G401 (cell line): Measurements from ENCODE around the gene AVL9. TPM values are rescaled to one million over a fixed set of nuclear protein-coding genes. Genes with fewer than 3 reads are reported as not detected.
A peak's percentile ranks its signal among the peaks of the same experiment; 100 is the strongest.
"Not testable (repeated sequence)": the region's sequence is repeated elsewhere in the genome, so short reads cannot be mapped to it uniquely, and the experiment has no call there.

Source experiments
- DNase-seq: peaks from one replicate; pipeline ENCODE4 v3.0.0-alpha.2; 2015; ENCODE audit warnings: low spot score
- in situ Hi-C: cut with HindIII; loops from 2 replicates; pipeline ENCODE4 v1.10.0; 2016; ENCODE audit warnings: low sequenced_read_pairs, mixed read lengths
- total RNA-seq: library from RNA; depleted of rRNA; stranded (reverse); fragments of >200 nt; shearing (Covaris generic); gene quantifications from 2 replicates; pipeline ENCODE4 v1.2.3, GENCODE V29; 2014; rRNA removed

Gene AVL9
- 22.0 and 41.9 TPM in 2 replicates for total RNA-seq

DNA sequence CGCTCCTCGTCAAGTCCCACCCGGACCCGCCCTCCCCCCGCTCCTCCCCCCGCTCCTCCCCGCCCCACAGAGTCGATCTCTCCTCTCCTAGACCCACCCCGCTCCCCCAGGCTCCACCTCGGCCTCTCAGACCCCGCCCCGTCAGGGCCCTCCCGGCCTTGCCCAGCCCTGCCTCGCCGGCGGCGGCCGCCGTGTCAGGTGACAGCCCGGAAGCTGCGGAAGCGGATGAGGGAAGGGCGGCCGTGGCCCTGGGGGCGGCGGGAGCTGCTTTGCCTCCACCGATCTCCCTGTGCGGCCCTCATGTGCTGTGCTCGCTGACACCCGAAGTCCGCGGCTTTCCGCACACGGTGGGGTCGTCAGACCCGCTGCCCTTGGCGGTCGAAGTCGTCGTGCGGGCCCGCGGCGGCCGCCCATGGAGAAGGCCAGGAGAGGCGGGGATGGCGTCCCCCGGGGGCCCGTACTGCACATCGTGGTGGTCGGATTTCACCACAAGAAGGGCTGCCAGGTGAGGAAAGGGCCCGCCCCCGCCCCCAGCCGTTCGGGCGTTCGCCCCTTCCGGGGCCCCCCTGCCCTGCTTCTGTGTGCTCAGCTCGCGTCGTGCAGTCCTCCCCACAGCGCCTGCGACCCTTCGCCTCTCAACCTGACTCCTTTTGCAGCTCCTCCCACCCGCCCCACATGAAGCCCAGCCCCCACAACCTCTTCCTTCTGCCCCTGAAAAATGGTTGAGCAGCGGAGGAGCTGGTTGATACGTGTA lies at the start of gene AVL9:
AVL9 (plus strand) TSS at position 192 of the 754 bp plus-strand sequence; CDS start at position 413, 221 bp downstream.
- in situ Hi-C loops = no loop called here
- peak; percentile 98 for DNase-seq

DNA sequence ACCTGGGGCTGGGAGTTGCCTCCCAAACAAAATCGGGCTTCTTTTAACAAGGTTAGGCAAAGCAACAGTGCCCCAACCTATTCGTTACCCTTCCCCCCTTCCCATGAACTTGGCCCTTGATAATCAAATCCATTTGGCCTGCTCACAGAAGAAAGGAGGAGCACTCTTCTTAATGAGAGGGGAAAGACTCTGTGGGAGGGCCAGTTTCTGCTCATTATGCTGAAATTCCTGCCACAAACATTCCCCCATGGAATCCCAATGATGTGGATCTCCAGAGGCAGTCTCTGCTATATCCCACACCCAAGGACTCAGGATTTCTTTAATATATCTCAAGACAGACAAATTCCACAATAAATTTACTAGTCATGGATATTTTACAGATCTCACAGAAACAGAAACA lies 48.1 kb upstream of the AVL9 start:
- in situ Hi-C loops = no loop called here
- no peak for DNase-seq

DNA sequence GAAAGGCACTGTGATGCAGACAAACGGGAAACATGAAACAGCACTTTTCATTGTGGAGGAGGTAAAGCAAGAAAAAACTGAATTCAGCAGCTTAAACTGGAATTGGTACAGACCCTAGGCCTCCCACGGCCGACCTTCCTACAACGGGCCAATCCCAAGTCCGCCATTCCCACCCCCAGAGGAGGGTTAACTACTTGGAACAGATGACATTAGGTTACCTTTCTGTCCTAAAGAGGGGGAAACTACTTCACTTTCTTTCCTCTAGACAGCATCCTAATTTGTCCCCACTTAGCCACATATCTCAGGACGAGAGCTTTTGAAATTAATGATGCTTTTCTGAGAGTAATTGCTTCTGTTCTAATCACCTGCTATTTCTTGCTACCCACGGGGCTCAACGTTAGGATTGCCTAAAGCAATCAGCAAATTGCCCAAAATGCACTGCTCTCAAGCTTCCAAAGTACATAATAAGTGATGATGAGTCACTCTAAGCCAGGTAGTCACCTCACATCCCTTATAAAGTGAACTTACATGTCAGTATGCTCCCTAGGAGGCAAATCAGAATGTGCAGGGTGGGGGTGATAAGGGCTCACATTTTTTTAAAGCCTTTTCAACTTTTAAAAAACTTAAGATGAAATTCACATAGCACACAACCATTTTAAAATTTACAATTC lies 41.8 kb upstream of the AVL9 start:
- in situ Hi-C loops = no loop called here
- DNase-seq = no peak

DNA sequence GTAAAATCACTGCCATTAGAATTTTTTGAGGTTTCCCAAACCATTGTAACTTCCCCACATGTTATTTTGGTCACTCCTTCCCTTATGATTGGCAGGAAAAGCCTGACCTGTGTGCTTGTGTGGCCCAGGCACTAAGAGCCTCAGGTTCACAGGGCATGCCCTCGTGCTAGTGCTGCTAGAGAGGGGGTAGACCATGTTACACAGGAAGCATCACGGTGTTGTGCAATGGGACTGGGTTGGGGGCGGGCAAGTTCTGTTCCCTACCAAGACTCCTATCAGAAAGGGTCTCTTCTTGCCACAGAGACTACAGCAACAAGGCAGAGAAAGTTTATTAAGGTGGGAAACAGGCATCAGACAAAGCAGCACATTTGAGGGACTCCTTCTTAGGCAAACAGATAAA lies 37.3 kb upstream of the AVL9 start:
- DNase-seq = no peak
- in situ Hi-C loops = no loop called here

DNA sequence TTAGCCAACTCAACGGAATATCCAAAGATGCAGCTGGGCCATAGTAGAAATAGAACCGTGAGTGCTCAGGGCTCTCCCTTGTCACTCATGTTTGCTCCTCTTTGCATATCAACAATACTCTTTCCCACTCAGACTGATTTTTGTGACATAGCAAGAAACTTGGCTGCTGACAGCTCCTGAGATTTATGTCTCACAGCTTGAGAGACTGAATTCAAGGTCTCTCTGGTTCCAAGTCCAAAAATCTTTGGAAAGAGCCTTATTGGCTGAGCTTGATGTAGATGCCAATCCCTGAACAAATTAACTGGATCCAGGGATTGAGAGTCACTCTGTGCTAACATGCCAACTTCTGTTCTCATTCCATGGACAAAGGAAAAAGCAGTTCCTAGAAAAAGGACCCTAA lies 35.5 kb upstream of the AVL9 start:
- in situ Hi-C loops = no loop called here
- DNase-seq = no peak

DNA sequence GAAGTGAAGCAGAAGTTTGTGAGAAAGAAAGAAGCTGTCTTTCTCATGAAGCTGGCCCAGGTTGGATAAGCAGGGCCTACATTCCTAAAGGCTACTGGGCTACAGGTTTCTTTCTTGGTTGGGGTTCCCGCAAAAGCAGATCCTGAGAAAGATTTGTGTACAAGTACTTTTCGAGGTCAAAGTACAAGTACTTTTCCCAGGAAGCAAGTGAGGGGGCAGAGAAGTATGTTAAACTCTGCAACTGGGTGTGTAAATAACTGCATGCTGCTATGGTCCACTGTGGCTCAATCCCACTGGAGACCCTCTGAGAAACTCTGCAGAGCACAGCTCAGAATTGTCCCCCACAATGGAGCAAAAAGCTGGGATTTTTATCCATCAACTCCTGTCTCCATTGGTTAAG lies 33.8 kb upstream of the AVL9 start:
- in situ Hi-C loops = no loop called here
- no peak for DNase-seq

DNA sequence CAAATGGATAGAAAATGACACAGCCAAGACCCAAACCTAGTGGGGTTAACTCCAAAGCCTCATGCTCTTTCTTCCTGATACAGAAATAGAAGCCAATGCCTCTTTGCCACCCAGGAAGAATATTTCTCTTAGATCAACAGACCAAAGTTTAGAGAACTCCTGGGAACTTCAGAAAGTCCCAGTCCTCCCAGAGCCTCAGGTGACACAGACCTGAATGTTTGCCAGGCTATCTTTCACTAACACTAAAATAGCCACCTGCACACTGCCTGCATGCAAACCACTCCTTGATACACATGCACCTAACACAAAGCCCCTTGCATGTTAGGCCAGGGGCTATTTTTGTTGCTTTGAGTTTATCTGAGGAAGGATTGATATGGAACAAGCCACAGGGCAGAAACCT lies 32.8 kb upstream of the AVL9 start:
- DNase-seq = no peak
- in situ Hi-C loops = no loop called here

DNA sequence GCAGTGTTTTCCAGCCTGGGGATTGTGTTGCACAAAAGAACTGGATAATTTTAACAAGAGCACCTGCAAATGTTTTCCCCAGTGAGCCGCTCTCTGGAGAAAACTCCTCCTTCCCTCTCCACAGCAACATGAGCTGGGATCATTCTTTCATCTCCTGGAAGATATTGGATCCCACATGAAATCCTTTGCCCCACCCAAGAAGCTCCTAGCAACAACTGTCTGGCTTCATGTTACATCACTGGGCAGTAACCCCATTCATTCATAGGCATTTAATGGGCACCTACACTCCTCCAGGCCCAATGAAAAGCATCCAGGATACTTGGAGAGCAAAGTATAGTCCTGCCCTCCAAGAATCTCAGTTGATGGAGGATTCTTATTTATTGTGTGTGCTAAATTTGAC lies 32.3 kb upstream of the AVL9 start:
- in situ Hi-C loops = no loop called here
- no peak for DNase-seq

DNA sequence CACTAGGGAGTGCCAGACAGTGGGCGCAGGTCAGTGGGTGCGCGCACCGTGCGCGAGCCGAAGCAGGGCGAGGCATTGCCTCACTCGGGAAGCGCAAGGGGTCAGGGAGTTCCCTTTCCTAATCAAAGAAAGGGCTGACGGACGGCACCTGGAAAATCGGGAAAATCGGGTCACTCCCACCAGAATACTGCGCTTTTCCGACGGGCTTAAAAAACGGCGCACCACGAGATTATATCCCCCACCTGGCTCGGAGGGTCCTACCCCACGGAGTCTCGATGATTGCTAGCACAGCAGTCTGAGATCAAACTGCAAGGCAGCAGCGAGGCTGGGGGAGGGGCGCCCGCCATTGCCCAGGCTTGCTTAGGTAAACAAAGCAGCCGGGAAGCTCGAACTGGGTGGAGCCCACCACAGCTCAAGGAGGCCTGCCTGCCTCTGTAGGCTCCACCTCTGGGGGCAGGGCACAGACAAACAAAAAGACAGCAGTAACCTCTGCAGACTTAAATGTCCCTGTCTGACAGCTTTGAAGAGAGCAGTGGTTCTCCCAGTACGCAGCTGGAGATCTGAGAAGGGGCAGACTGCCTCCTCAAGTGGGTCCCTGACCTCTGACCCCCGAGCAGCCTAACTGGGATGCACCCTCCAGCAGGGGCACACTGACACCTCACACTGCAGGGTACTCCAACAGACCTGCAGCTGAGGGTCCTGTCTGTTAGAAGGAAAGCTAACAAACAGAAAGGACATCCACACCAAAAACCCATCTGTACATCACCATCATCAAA lies 30.5 kb upstream of the AVL9 start:
- in situ Hi-C loops, DNase-seq: not testable (repeated sequence)

DNA sequence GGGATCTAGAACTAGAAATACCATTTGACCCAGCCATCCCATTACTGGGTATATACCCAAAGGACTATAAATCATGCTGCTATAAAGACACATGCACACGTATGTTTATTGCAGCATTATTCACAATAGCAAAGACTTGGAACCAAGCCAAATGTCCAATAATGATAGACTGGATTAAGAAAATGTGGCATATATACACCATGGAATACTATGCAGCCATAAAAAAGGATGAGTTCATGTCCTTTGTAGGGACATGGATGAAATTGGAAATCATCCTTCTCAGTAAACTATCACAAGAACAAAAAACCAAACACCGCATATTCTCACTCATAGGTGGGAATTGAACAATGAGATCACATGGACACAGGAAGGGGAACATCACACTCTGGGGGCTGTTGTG lies 25.3 kb upstream of the AVL9 start:
- DNase-seq, in situ Hi-C loops: not testable (repeated sequence)

DNA sequence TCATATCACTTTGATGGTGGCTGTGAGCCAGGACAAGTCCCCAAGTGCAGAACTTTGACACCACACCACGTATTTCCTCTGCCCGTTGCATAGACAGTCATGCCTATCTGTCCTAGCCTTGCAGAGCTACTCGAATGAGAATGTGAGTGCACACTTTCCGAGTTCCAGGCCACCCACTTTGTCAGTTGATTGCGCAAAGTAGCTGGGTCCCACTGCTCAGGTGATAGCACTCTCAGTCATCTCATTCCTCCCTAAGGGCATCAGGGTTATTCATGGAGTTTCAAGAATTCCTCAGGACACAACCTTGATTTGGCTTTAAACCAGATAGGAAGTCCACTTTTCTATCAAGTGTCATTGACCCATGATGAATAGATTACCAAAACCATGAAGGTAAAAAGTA lies 24.4 kb upstream of the AVL9 start:
- DNase-seq = no peak
- in situ Hi-C loops = no loop called here

DNA sequence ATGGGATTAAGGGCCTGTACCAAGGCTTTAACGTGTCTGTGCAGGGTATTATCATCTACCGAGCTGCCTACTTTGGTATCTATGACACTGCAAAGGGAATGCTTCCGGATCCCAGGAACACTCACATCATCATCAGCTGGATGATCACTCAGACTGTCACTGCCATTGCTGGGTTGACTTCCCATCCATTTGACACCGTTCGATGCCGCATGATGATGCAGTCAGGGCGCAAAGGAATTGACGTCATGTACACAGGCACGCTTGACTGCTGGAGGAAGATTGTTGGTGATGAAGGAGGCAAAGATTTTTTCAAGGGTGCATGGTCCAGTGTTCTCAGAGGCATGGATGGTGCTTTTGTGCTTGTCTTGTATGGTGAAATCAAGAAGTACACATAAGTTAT lies 23.3 kb upstream of the AVL9 start:
- in situ Hi-C loops = no loop called here
- DNase-seq = no peak

DNA sequence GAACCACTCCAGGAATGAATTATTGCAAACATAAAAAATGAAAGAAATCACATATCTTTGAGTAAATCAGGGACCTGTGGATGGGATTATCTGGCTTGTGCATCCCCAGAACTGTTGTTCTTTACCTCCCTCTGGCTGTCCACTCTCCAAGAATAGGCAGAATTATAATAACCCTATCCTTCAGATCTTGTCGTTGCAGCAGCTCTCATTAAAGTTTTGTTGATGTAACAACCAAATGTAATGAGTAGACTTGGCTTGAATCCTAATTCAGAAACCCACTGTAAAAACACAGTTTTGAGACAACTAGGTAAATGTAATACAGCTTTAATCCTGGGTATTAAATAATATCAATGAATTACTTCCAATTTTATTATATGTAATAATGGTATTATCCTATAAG lies 21.3 kb upstream of the AVL9 start:
- in situ Hi-C loops = no loop called here
- no peak for DNase-seq

DNA sequence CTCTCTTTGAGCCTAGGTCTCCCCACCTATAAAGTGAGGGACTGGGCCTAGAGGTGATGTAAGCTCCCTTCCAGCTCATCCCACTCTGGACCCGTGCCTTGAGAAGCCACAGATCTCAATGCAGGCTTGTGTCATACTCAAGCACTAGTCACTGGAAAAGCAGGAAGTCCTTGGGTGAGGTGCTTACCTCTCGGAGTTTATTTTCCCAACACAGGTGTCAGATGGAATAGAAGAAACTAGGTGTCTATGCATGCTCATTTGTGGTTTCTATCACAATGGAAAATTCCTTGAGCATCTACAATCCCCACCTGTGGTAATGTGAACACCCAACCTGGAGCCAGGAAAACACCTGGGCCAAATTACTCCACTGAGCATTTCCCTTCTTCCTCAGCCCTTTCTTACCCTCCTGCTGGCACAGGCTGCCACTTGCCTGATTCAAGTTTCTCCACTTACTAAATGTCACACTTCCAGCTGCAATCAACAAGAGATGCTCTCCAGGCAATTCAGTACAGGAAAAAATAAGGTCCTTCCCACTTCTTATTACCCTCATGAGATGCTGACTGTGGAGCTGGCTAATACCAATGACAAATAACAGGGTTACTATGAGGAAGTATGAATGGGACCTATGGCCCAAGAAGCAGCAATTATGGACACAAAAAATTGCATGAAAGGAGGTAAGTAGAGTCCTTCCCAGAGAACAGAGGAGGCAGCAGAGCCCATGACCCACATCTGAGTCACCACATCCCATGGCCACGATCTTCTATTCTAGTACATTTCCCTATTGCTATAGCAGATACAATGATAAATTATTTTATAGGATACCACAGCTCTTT lies 18.3 kb upstream of the AVL9 start:
- DNase-seq = no peak
- in situ Hi-C loops = no loop called here

DNA sequence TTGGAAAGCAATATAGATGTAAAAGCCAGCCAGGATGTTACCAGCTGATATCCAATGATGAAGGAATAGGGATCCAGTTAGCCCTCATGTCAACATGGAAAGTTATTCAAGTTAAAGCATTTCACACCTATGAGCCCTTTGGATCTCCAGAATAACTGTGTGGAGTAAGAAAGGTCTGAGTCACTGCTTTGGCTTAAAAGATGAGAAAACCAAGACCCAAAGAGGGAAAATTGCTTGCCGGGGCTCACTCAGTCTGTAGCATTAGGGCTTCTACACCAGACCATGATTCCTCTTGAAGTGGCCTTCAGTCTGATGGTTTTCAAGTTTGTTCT lies 17.7 kb upstream of the AVL9 start:
- DNase-seq = no peak
- in situ Hi-C loops = no loop called here

DNA sequence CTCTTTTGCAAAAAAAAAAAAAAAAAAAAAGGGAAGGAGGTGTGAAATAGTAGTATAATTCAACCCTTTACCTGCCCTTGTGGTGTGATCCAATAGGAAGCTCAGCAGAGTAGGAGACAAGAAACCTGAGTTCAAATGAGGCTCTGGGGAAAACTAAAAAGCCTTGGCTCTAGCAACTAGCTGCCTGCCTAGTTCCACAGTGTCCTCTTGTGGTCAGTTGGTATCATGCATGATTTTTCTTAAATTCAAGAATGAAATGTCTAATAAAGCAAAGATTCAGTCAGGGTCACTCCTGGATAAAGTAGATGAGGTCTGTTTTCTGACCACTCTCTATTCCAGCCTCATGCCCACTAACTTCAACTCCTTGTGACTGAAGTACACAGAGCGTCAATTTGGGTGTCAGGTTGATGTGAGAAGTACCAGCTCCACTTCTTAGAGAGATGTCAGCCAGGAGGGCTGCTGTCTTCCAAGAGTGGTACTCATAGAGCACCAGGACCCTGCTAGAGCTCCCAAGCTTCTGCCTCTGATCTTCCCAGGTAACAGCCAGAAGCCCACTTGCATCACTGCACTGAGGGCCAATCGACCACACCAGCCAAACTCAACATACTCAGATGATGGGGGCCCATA lies 15.6 kb upstream of the AVL9 start:
- DNase-seq = peak; percentile 32
- in situ Hi-C loops = no loop called here

DNA sequence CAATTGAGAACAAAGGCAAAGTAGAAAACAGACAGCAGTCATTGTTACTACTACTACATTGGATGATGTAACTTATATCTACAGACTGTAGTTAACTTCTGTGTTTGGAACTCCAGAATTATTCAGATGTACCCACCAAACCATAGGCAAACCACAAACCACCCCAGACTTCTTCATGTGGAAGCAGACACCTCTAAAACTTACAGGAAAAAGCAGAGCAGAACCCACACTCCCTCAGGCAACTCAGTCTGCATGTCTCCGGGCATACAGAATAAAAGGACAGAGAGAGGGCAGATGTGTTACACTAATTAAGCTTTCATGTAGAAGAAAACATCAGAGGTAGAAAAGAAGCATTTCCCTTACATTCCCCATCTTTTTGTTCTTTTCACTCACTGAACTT lies 14.1 kb upstream of the AVL9 start:
- in situ Hi-C loops = no loop called here
- DNase-seq = no peak

DNA sequence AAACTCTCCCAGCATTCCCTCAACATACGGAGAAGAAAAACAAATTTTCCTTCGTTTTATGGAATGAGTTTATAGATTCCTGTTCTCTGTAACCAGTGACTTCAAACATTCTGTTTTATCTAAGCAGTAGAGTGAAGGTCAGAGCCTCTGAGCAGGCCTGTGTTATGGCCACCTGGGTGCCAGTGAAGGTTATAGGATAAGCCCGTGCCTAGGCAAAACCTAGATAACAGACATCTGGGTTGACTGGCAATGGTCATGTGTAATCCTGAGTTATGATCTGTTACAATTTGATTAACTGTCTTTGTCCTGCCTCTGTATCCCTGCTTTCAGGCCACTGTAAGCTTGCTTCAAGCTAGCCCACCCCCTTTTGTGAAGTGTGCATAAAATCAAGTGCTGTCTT lies 13.4 kb upstream of the AVL9 start:
- DNase-seq = no peak
- in situ Hi-C loops = no loop called here

DNA sequence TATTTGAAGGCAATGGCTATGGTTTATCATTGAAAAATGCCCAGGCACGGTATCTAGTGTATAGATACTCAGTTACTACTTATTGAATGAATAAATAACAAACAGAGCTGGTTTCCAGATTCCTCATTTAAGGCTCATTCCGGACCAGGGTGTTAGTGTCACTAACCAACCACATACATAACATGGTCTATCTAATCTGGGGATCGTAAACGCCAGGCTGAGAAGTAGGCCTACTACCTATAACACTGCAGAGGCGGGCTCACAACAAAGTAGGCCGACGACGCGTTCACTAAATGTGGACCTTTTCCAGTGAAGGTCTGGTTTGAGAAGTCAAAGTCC lies 5.5 kb upstream of the AVL9 start:
- no peak for DNase-seq
- in situ Hi-C loops = no loop called here
